ENCODE data around the gene FAF1. TPM values are rescaled to one million over a fixed set of nuclear protein-coding genes. Genes with fewer than 3 reads are reported as not detected.
A peak's percentile ranks its signal among the peaks of the same experiment; 100 is the strongest.

The FAF1 gene
- total RNA-seq, 1 experiment from 2014 or later = 109 TPM

- no peak for TF ChIP-seq EZH2 (IDR thresholded peaks at IDR 0.05; ENCODE audit: borderline replicate concordance, low read depth, low read length, poor library complexity, severe bottlenecking)
- TF ChIP-seq CTCF (conservative IDR thresholded peaks at IDR 0.05; ENCODE audit: low read depth, low read length) = no peak
- Histone ChIP-seq H3K4me3 (ENCODE audit: low read depth, low read length, poor library complexity, severe bottlenecking) (no peak overlapping the region), H3K36me3 (ENCODE audit: insufficient read depth, low read length, poor library complexity, severe bottlenecking) (peaks cover 13% of the 10 kb centered on the region), H3K4me1 (ENCODE audit: insufficient read depth, low read length, poor library complexity, severe bottlenecking) (no peaks in the 10 kb centered on the region), H3K27ac (ENCODE audit: low read depth, low read length, poor library complexity, severe bottlenecking) (no peak overlapping the region), H3K27me3 (replicated peaks; ENCODE audit: insufficient read depth, low read depth, low read length, poor library complexity) (no peaks in the 10 kb centered on the region), H3K9me3 (ENCODE audit: low read depth, low read length, poor library complexity, severe bottlenecking) (peaks cover 9% of the 10 kb centered on the region)
- intact Hi-C loops (cut with micrococcal nuclease; ENCODE audit: unreplicated experiment) = no loop called here
- CTCF ChIA-PET = no interaction called here
- BruUV-seq (replicated peaks) = no TSS peak
- POLR2A ChIA-PET (ENCODE audit: low non-redundant PET) = no interaction called here
- no peak for DNase-seq (ENCODE audit: low spot score)
These were observed 467.9 kb downstream of the FAF1 start for GRCh38 chr1:50492142-50492541.

GRCh38 chr1:50491142-50491541, 468.9 kb downstream of the FAF1 start:
- no TSS peak for BruUV-seq (replicated peaks)
- TF ChIP-seq CTCF (conservative IDR thresholded peaks at IDR 0.05; ENCODE audit: low read depth, low read length) = no peak
- TF ChIP-seq EZH2 (IDR thresholded peaks at IDR 0.05; ENCODE audit: borderline replicate concordance, low read depth, low read length, poor library complexity, severe bottlenecking) = no peak
- H3K9me3 ChIP-seq (ENCODE audit: low read depth, low read length, poor library complexity, severe bottlenecking) = no peaks in the 10 kb centered on the region
- no peaks in the 10 kb centered on the region for H3K27me3 ChIP-seq (replicated peaks; ENCODE audit: insufficient read depth, low read depth, low read length, poor library complexity)
- no peaks in the 10 kb centered on the region for H3K4me1 ChIP-seq (ENCODE audit: insufficient read depth, low read length, poor library complexity, severe bottlenecking)
- ChIA-PET CTCF (no interaction called here), POLR2A (ENCODE audit: low non-redundant PET) (no interaction called here)
- peak overlapping the region; percentile 6 for H3K27ac ChIP-seq (ENCODE audit: low read depth, low read length, poor library complexity, severe bottlenecking)
- no peak for DNase-seq (ENCODE audit: low spot score)
- intact Hi-C loops (cut with micrococcal nuclease; ENCODE audit: unreplicated experiment) = no loop called here
- H3K36me3 ChIP-seq (ENCODE audit: insufficient read depth, low read length, poor library complexity, severe bottlenecking) = peaks cover 6% of the 10 kb centered on the region
- no peak overlapping the region for H3K4me3 ChIP-seq (ENCODE audit: low read depth, low read length, poor library complexity, severe bottlenecking)

- Histone ChIP-seq H3K27ac (ENCODE audit: low read depth, low read length, poor library complexity, severe bottlenecking) (peak overlapping the region; percentile 10), H3K27me3 (replicated peaks; ENCODE audit: insufficient read depth, low read depth, low read length, poor library complexity) (no peaks in the 10 kb centered on the region), H3K36me3 (ENCODE audit: insufficient read depth, low read length, poor library complexity, severe bottlenecking) (peaks cover 6% of the 10 kb centered on the region), H3K9me3 (ENCODE audit: low read depth, low read length, poor library complexity, severe bottlenecking) (no peaks in the 10 kb centered on the region), H3K4me1 (ENCODE audit: insufficient read depth, low read length, poor library complexity, severe bottlenecking) (no peaks in the 10 kb centered on the region), H3K4me3 (ENCODE audit: low read depth, low read length, poor library complexity, severe bottlenecking) (no peak overlapping the region)
- TF ChIP-seq CTCF (conservative IDR thresholded peaks at IDR 0.05; ENCODE audit: low read depth, low read length) = no peak
- CTCF ChIA-PET = no interaction called here
- BruUV-seq (replicated peaks) = no TSS peak
- POLR2A ChIA-PET (ENCODE audit: low non-redundant PET) = no interaction called here
- intact Hi-C loops (cut with micrococcal nuclease; ENCODE audit: unreplicated experiment) = no loop called here
- DNase-seq (ENCODE audit: low spot score) = no peak
These were observed 469.4 kb downstream of the FAF1 start for GRCh38 chr1:50490640-50491039.
